Measurements from ENCODE around the gene SLX4IP. TPM values are rescaled to one million over a fixed set of nuclear protein-coding genes. Genes with fewer than 3 reads are reported as not detected.
A peak's percentile ranks its signal among the peaks of the same experiment; 100 is the strongest.

Gene SLX4IP
- polyA plus RNA-seq, 4 donors, result 1.6 to 7.1 (median 2.5) TPM

DNA sequence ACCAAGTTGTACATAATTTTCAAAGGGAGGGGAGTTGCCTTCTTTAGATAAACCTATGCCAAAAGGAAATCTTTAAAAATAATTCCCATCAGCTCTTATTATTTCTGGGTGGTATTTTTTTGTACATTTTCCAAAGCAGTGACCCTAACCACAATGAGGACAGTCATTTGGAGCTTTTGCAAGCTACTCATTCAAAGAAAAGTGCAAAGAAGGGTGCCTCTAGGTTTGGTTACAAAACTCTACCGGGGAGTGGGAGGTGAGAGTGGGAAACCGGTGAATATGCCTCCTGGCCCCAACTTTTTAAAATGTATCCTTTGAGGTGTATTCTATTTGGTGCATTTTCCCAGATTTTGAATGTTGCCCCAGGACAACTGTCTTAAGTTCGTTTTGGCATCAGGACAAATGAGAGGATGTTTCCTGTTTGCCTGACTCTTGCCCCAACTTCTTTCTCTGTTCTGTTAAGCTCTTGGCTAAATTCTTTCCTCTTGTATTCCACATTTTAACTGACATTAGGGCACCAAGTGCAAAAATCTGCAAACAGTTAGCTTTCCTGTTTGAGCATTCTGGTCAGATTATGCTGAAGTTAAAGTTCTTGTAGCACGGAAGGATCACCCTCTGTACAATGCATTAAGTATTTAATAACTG lies 78.9 kb downstream of the SLX4IP start:
- no peak overlapping the region for H3K4me3 ChIP-seq (ENCODE audit: low read depth in 1 of 3, low read length in 3 of 3)
- H3K27me3 ChIP-seq (ENCODE audit: control insufficient read depth in 3 of 3, insufficient read depth in 3 of 3, low read length in 3 of 3), result no peaks in the 10 kb centered on the region
- no peak for FAIRE-seq
- no peaks in the 10 kb centered on the region for H3K9me3 ChIP-seq (ENCODE audit: control insufficient read depth in 2 of 2, insufficient read depth in 1 of 2, low read depth in 1 of 2, low read length in 1 of 2)
- no peaks in the 10 kb centered on the region for H3K36me3 ChIP-seq (ENCODE audit: control insufficient read depth in 3 of 3, insufficient read depth in 2 of 3, low read depth in 1 of 3, low read length in 3 of 3)
- H3K4me1 ChIP-seq (ENCODE audit: control insufficient read depth in 3 of 3, insufficient read depth in 2 of 3, low read depth in 1 of 3, low read length in 2 of 3), result peaks cover 0 to 2% (median 0%) of the 10 kb centered on the region in 3 donors
- DNase-seq, result no peak
- H3K27ac ChIP-seq (ENCODE audit: low read depth in 1 of 3, low read length in 2 of 3), result no peak overlapping the region
- 67 to 76% (median 71%) methylated on average over 4 of the region's 4 CpGs for whole genome bisulfite sequencing, 3 donors

DNA sequence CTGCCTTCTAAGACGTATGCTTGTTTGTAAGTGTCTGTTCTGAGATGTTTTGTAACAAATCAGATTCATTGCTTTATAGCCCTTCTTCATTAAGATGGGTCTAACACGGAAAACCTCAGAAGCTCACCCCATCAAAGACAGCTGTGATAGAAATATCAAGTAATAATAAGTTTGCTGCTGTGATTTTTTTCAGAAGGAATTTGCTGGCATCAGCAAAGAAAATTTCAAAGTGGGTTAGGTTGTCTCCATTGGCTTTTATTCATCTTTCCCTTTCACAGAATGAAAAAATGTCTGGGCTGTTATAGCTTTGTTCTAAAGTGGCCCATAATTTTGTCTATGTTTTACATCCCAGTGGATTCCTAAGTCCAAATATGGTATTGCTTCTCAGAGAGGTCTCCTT lies 81.4 kb downstream of the SLX4IP start:
- Histone ChIP-seq H3K27me3 (ENCODE audit: control insufficient read depth in 3 of 3, insufficient read depth in 3 of 3, low read length in 3 of 3) (no peaks in the 10 kb centered on the region), H3K4me3 (ENCODE audit: low read depth in 1 of 3, low read length in 3 of 3) (no peak overlapping the region), H3K9me3 (ENCODE audit: control insufficient read depth in 2 of 2, insufficient read depth in 1 of 2, low read depth in 1 of 2, low read length in 1 of 2) (no peaks in the 10 kb centered on the region), H3K4me1 (ENCODE audit: control insufficient read depth in 3 of 3, insufficient read depth in 2 of 3, low read depth in 1 of 3, low read length in 2 of 3) (peaks cover 0 to 2% (median 0%) of the 10 kb centered on the region in 3 donors), H3K36me3 (ENCODE audit: control insufficient read depth in 3 of 3, insufficient read depth in 2 of 3, low read depth in 1 of 3, low read length in 3 of 3) (no peaks in the 10 kb centered on the region), H3K27ac (ENCODE audit: low read depth in 1 of 3, low read length in 2 of 3) (no peak overlapping the region)
- 44 to 67% (median 66%) methylated on average over 2 of the region's 2 CpGs for WGBS, 3 donors
- FAIRE-seq, result no peak
- no peak for DNase-seq

DNA sequence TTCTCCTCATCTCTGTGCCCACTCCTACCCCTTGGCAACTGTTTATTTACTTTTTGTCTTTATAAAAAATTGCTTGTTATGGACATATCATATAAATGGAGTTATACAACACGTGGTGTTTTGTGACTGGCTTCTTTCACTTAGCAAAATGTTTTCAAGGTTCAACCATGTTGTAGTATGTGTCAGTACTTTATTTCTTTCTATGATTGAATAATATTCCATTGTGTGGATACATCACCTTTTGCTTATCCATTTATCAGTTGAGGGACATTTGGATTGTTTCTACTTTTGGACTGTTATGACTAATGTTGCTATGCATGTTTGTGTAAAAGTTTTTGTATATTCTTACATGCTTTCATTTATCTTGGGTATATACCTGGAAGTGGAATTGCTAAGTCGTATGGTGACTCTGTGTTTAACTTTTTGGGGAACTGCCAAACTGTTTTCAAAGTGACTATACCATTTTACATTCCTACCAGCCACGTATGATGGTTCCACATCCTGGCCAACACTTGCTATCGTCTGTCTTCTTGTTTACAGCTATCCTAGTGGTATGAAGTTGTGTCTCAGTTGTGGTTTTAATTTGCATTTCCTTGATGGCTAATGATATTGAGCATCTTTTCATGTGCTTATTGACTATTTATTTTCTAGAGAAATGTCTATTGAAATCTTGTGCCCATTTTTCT lies 84.4 kb downstream of the SLX4IP start:
- FAIRE-seq (no peak), DNase-seq (peak in 1 of 2 donors; percentile 9)
- Histone ChIP-seq H3K4me1 (ENCODE audit: control insufficient read depth in 3 of 3, insufficient read depth in 2 of 3, low read depth in 1 of 3, low read length in 2 of 3) (no peaks in the 10 kb centered on the region), H3K4me3 (ENCODE audit: low read depth in 1 of 3, low read length in 3 of 3) (no peak overlapping the region), H3K27me3 (ENCODE audit: control insufficient read depth in 3 of 3, insufficient read depth in 3 of 3, low read length in 3 of 3) (no peaks in the 10 kb centered on the region), H3K27ac (ENCODE audit: low read depth in 1 of 3, low read length in 2 of 3) (no peak overlapping the region), H3K9me3 (ENCODE audit: control insufficient read depth in 2 of 2, insufficient read depth in 1 of 2, low read depth in 1 of 2, low read length in 1 of 2) (no peaks in the 10 kb centered on the region), H3K36me3 (ENCODE audit: control insufficient read depth in 3 of 3, insufficient read depth in 2 of 3, low read depth in 1 of 3, low read length in 3 of 3) (no peaks in the 10 kb centered on the region)
- WGBS, 3 donors, result 55 to 77% (median 73%) methylated on average over 4 of the region's 4 CpGs

DNA sequence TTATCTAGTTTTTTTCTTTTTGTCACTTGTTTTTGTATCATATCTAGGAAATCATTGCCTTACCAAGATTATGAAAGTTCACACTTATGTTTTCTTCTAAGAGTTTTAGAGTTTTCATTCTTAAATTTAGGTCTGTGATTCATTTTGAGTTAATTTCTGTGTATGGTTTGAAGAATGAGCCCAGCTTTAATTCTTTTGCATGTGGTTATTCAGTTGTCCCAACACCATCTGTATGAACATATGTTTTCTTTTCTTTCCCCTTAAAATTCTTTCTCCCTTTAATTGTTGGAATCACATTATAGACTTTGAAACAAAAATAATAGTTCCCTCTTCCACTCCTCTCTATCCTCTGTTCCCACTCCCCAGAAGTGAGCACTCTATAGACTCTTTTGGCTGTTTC lies 85.4 kb downstream of the SLX4IP start:
- Histone ChIP-seq H3K4me1 (ENCODE audit: control insufficient read depth in 3 of 3, insufficient read depth in 2 of 3, low read depth in 1 of 3, low read length in 2 of 3) (no peaks in the 10 kb centered on the region), H3K36me3 (ENCODE audit: control insufficient read depth in 3 of 3, insufficient read depth in 2 of 3, low read depth in 1 of 3, low read length in 3 of 3) (no peaks in the 10 kb centered on the region), H3K27ac (ENCODE audit: low read depth in 1 of 3, low read length in 2 of 3) (no peak overlapping the region), H3K4me3 (ENCODE audit: low read depth in 1 of 3, low read length in 3 of 3) (no peak overlapping the region), H3K27me3 (ENCODE audit: control insufficient read depth in 3 of 3, insufficient read depth in 3 of 3, low read length in 3 of 3) (no peaks in the 10 kb centered on the region), H3K9me3 (ENCODE audit: control insufficient read depth in 2 of 2, insufficient read depth in 1 of 2, low read depth in 1 of 2, low read length in 1 of 2) (no peaks in the 10 kb centered on the region)
- FAIRE-seq, result no peak
- no peak for DNase-seq

DNA sequence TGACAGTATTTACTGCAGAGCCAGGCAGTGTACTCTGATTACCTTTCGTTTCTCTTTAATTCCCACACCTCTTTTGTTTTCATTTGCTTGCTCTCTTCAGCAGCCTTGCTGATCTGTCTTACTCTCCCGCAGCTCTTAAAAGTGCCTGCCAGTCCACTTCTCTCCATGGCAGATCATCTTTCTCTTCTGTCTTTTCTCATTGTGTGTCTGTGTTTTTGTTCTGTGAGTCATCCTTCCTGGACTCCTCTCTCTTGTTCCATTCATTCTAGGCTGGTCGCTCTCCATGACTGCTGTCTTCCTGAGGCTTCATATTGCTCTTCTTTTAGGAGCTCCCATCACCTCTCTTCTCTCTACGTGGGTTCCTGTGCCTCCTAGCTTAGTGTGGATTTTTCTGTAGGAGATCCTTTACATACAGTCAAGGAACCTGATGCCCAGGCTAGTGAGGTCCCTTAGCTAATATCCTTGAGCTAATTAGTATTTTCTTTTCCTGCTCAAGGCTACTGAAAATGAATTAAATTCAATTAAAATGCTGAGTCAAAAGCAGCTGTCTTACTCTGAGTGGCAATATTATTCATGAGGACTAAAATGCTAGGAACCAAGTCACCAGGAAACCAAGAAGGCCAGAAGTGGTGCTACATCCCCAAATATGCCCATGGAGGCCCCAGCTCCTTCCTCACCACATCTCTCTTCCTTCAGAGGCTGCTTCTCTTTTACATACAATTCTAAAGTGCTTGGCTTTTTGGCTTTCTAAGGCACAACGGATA lies 86.1 kb downstream of the SLX4IP start:
- no peak overlapping the region for H3K27ac ChIP-seq (ENCODE audit: low read depth in 1 of 3, low read length in 2 of 3)
- H3K9me3 ChIP-seq (ENCODE audit: control insufficient read depth in 2 of 2, insufficient read depth in 1 of 2, low read depth in 1 of 2, low read length in 1 of 2), result no peaks in the 10 kb centered on the region
- H3K4me3 ChIP-seq (ENCODE audit: low read depth in 1 of 3, low read length in 3 of 3), result no peak overlapping the region
- WGBS, 3 donors, result 64 to 84% (median 83%) methylated on average over 5 of the region's 5 CpGs
- DNase-seq (no peak), FAIRE-seq (no peak)
- no peaks in the 10 kb centered on the region for H3K27me3 ChIP-seq (ENCODE audit: control insufficient read depth in 3 of 3, insufficient read depth in 3 of 3, low read length in 3 of 3)
- H3K4me1 ChIP-seq (ENCODE audit: control insufficient read depth in 3 of 3, insufficient read depth in 2 of 3, low read depth in 1 of 3, low read length in 2 of 3), result no peaks in the 10 kb centered on the region
- H3K36me3 ChIP-seq (ENCODE audit: control insufficient read depth in 3 of 3, insufficient read depth in 2 of 3, low read depth in 1 of 3, low read length in 3 of 3), result peaks cover 0 to 2% (median 2%) of the 10 kb centered on the region in 3 donors

DNA sequence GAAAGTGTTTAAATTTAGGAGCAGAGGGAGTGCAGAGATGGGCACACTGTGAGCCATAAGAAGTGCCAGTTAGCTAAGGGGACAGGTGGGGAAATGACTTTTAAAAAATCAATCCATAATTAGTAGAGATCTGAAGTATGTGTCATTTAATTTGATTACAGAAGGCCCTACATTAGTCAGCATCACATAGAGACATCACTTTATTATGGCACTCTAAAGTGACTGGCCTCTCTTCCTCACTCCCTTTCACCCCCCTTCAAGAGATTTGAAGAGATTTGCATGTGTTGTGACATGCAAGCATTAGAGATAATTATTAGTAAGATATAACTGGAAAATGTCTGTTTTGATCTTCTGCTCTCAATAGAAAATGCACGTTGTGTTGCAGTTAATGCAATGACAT lies 86.7 kb downstream of the SLX4IP start:
- H3K4me1 ChIP-seq (ENCODE audit: control insufficient read depth in 3 of 3, insufficient read depth in 2 of 3, low read depth in 1 of 3, low read length in 2 of 3), result no peaks in the 10 kb centered on the region
- peaks cover 0 to 2% (median 2%) of the 10 kb centered on the region in 3 donors for H3K36me3 ChIP-seq (ENCODE audit: control insufficient read depth in 3 of 3, insufficient read depth in 2 of 3, low read depth in 1 of 3, low read length in 3 of 3)
- no peaks in the 10 kb centered on the region for H3K27me3 ChIP-seq (ENCODE audit: control insufficient read depth in 3 of 3, insufficient read depth in 3 of 3, low read length in 3 of 3)
- H3K4me3 ChIP-seq (ENCODE audit: low read depth in 1 of 3, low read length in 3 of 3), result no peak overlapping the region
- H3K27ac ChIP-seq (ENCODE audit: low read depth in 1 of 3, low read length in 2 of 3), result no peak overlapping the region
- DNase-seq, result no peak
- no peaks in the 10 kb centered on the region for H3K9me3 ChIP-seq (ENCODE audit: control insufficient read depth in 2 of 2, insufficient read depth in 1 of 2, low read depth in 1 of 2, low read length in 1 of 2)
- 72 to 93% (median 78%) methylated on average over 1 of the region's 1 CpG for WGBS, 3 donors
- FAIRE-seq, result no peak

DNA sequence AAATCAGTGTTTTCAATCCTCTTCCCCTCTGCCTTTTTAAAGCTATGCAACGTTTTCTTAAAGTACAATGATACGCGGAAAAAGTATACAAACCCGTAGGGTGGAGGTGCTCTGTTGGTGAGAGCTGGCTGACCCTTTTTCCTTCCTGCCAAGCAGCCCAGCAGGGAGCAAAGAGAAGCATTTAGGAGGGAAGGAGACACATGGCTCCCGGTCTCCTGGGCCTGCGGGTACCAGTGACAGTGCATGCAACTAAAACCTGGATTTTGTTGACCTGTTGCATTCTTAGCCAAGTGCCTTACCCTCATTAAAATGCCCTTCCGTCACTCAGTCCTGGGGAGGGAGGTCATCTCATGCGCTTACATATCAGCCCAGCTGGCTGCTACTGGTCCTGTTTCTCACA lies 87.2 kb downstream of the SLX4IP start:
- H3K4me3 ChIP-seq (ENCODE audit: low read depth in 1 of 3, low read length in 3 of 3), result no peak overlapping the region
- no peaks in the 10 kb centered on the region for H3K4me1 ChIP-seq (ENCODE audit: control insufficient read depth in 3 of 3, insufficient read depth in 2 of 3, low read depth in 1 of 3, low read length in 2 of 3)
- H3K27me3 ChIP-seq (ENCODE audit: control insufficient read depth in 3 of 3, insufficient read depth in 3 of 3, low read length in 3 of 3), result no peaks in the 10 kb centered on the region
- peaks cover 0 to 2% (median 2%) of the 10 kb centered on the region in 3 donors for H3K36me3 ChIP-seq (ENCODE audit: control insufficient read depth in 3 of 3, insufficient read depth in 2 of 3, low read depth in 1 of 3, low read length in 3 of 3)
- FAIRE-seq (no peak), DNase-seq (no peak)
- H3K27ac ChIP-seq (ENCODE audit: low read depth in 1 of 3, low read length in 2 of 3), result no peak overlapping the region
- 87 to 97% (median 97%) methylated on average over 8 of the region's 8 CpGs for WGBS, 3 donors
- no peaks in the 10 kb centered on the region for H3K9me3 ChIP-seq (ENCODE audit: control insufficient read depth in 2 of 2, insufficient read depth in 1 of 2, low read depth in 1 of 2, low read length in 1 of 2)

DNA sequence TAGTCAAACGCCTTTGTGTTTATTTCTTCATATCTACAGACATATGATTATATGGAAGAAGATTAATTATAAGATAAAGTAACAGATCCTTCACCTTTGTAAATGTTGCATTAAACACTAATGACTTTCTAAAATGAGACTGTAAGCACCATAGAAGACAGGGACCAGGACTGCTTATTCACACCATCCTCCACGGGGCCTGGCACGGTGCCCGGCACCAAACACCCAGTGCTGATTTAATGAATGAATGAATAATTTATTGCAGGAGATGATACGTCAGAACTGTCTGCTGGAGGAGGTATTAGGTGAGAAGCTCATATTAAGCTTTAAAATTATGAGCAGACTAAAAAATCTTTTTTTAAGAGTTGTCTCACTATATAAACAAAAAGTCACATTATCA lies 88.3 kb downstream of the SLX4IP start:
- H3K27ac ChIP-seq (ENCODE audit: low read depth in 1 of 3, low read length in 2 of 3), result no peak overlapping the region
- FAIRE-seq (no peak), DNase-seq (no peak)
- H3K36me3 ChIP-seq (ENCODE audit: control insufficient read depth in 3 of 3, insufficient read depth in 2 of 3, low read depth in 1 of 3, low read length in 3 of 3), result peaks cover 0 to 2% (median 2%) of the 10 kb centered on the region in 3 donors
- no peak overlapping the region for H3K4me3 ChIP-seq (ENCODE audit: low read depth in 1 of 3, low read length in 3 of 3)
- H3K4me1 ChIP-seq (ENCODE audit: control insufficient read depth in 3 of 3, insufficient read depth in 2 of 3, low read depth in 1 of 3, low read length in 2 of 3), result no peaks in the 10 kb centered on the region
- 59 to 76% (median 70%) methylated on average over 5 of the region's 5 CpGs for WGBS, 3 donors
- H3K9me3 ChIP-seq (ENCODE audit: control insufficient read depth in 2 of 2, insufficient read depth in 1 of 2, low read depth in 1 of 2, low read length in 1 of 2), result no peaks in the 10 kb centered on the region
- H3K27me3 ChIP-seq (ENCODE audit: control insufficient read depth in 3 of 3, insufficient read depth in 3 of 3, low read length in 3 of 3), result no peaks in the 10 kb centered on the region

Data from small intestine (tissue), 7 donors.